HG03064 (cell line): ENCODE results near the gene METTL4.

Experiments
- ATAC-seq: cut with Tn5 transposase; IDR thresholded peaks from one replicate; pipeline ENCODE4 v1.9.1; 2021; ENCODE audit warnings: low read depth; ENCODE audit not compliant: unreplicated experiment

Gene METTL4

GRCh38 chr18:2571200-2572170 lies at the start of gene METTL4, which contains the start of gene NDC80:
Gene METTL4 (minus strand): TSS chr18:2571505. CDS start chr18:2567216, 4,289 bp downstream.
Gene NDC80 (plus strand): TSS chr18:2571557. CDS start chr18:2572986, 1,429 bp downstream.
- peak; percentile 67 for ATAC-seq

- no peak for ATAC-seq
These were observed 46.7 kb upstream of the METTL4 start for GRCh38 chr18:2618009-2618408.

GRCh38 chr18:2617401-2617998 lies 46.2 kb upstream of the METTL4 start:
- no peak for ATAC-seq

GRCh38 chr18:2612996-2613395 lies 41.7 kb upstream of the METTL4 start:
- ATAC-seq = no peak

- no peak for ATAC-seq
These were observed 39.2 kb upstream of the METTL4 start for GRCh38 chr18:2610549-2610948.

- no peak for ATAC-seq
These were observed 38.3 kb upstream of the METTL4 start for GRCh38 chr18:2609604-2610003.

GRCh38 chr18:2606335-2606734 lies 35.0 kb upstream of the METTL4 start:
- no peak for ATAC-seq

GRCh38 chr18:2602844-2603243 lies 31.5 kb upstream of the METTL4 start:
- no peak for ATAC-seq

GRCh38 chr18:2597639-2598038 lies 26.3 kb upstream of the METTL4 start:
- ATAC-seq = no peak

- ATAC-seq = no peak
These were observed 19.0 kb upstream of the METTL4 start for GRCh38 chr18:2590303-2590702.

GRCh38 chr18:2589345-2590068 lies 18.2 kb upstream of the METTL4 start:
- ATAC-seq = no peak

GRCh38 chr18:2588666-2589344 lies 17.5 kb upstream of the METTL4 start:
- no peak for ATAC-seq

GRCh38 chr18:2587788-2588187 lies 16.5 kb upstream of the METTL4 start:
- ATAC-seq = no peak

GRCh38 chr18:2573408-2573807 lies 2.1 kb upstream of the METTL4 start:
- no peak for ATAC-seq

GRCh38 chr18:2572892-2573291 lies 1.6 kb upstream of the METTL4 start:
- ATAC-seq = no peak

GRCh38 chr18:2572171-2572569 lies 865 bp upstream of the METTL4 start:
- ATAC-seq = no peak

- peak; percentile 42 for ATAC-seq
These were observed 519 bp downstream of the METTL4 start for GRCh38 chr18:2570772-2571199.

- no peak for ATAC-seq
These were observed 1.7 kb downstream of the METTL4 start for GRCh38 chr18:2569338-2570207.

- ATAC-seq = no peak
These were observed 2.7 kb downstream of the METTL4 start for GRCh38 chr18:2568605-2569004.
